Fibroblast of mammary gland (primary cell): ENCODE data around the gene DISC1.
A peak's percentile ranks its signal among the peaks of the same experiment; 100 is the strongest.

Experiments
- DNase-seq: peaks from one replicate; pipeline ENCODE4 v3.0.0-alpha.2; 2010; ENCODE audit warnings: low read depth
- H3K4me3 ChIP-seq: 2 replicates; pipeline ENCODE4 v1.5.1; 2011; ENCODE audit warnings: low read depth, mild to moderate bottlenecking, low read length, moderate library complexity; ENCODE audit not compliant: control insufficient read depth
- CTCF ChIP-seq: conservative IDR thresholded peaks from 2 replicates; pipeline ENCODE4 v1.5.1; 2011; ENCODE audit warnings: low read depth, low read length, inconsistent platforms; ENCODE audit not compliant: control insufficient read depth, insufficient read depth

The DISC1 gene

GRCh38 chr1:231857609-231858135, 231.1 kb downstream of the DISC1 start:
- no peak for TF ChIP-seq CTCF
- DNase-seq, result no peak
- no peak overlapping the region for H3K4me3 ChIP-seq

DNA sequence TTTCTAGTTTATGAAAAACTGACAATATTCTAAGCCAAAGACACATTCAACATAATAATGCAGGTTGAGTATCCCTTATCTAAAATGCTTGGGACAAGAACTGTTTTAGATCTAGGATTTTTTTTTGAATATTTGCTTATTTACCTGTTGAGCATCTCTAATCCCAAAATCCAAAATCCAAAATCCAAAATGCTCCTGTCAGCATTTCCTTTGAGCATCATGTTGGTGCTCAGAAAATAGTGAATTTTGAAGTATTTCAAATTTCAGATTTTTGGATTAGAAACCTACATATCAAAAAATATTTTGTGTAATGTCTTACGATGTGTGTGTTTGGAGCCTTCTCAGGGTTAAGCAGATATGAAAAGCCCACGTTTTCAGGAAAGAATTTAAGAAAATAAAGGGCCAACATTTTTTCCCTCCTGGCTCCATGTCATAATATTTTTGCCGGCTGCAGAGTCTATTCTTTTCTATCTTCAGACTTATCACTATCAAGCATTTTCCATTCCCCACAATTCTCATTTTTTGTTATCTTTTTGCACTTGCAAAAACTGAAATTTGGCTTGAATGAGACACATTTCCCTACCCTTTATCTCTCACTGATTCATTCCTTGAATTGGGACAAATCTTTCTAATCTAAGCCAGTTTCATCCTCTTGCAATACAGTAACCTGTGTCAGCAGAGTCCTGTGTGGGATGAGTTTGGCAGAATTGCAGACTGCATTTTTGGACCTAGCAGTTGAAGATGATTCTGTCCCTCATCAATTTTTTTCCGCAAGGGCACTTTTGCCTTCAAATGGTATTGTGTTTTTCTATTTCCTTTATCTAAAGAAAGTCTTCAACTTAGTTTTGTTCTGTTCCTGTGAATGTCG, 233.9 kb downstream of the DISC1 start:
- no peak for TF ChIP-seq CTCF
- H3K4me3 ChIP-seq, result no peak overlapping the region
- DNase-seq, result no peak

DNA sequence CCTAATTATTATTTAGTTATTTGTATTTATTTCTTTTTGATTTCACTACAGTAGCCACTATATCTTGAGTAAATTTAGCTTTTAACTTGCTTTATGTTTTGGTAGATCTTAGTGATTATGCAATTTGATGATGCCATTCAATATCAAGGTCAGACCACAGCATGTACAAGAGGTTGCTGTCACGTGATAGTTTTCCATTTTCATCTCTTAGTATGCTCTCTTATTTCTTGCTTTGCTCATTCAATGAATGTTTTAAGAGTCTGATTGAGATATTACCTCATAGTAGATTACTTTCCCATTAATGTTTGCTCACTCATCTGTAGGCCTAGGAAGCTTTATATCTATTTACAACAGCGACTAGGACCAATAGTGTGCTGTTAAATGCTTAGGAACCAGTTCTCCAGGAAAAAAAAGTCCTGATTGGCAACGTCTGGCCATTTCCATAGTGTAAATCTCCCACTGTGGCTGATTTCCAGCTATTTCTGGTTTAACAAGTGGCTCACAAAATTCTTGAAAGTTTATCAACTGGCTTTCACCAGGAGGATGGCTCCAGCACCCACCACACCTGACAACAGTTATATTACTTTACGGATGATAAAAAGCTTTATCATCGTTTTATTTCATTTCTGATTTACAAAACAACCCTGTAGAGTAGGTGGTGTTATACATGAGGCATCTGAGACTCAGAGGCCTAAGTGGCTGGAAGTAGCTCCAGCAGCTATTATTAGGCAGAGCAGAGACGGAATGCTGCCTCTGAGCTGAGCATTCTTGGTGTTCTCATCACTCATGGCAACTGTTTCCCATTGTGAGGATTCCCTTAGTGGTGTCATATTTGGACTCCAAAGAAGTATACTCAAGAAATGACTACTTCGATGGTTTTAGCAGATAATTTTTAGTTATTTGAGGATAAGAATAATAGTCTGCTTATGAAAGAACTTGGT, 235.2 kb downstream of the DISC1 start:
- no peak overlapping the region for H3K4me3 ChIP-seq
- TF ChIP-seq CTCF, result no peak
- peak; percentile 76 for DNase-seq

DNA sequence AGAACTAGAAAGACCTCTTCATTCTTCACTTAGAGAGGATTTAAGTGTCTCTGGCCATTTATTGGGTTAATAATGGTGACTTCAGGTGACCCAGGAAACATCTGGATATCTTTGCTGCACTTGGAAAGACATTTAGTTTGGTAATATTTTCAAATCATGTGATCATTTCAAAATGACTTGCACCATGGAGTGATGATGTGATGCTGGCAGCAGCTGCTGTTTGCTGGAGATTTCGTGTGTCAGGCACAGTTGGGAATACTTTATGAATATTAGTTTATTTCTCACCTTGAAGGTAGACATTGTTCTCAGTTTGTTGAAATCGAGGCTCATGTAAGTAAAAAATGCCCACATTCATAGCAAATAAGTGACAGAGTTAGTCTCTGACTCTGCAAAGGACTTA, 236.0 kb downstream of the DISC1 start:
- TF ChIP-seq CTCF, result no peak

DNA sequence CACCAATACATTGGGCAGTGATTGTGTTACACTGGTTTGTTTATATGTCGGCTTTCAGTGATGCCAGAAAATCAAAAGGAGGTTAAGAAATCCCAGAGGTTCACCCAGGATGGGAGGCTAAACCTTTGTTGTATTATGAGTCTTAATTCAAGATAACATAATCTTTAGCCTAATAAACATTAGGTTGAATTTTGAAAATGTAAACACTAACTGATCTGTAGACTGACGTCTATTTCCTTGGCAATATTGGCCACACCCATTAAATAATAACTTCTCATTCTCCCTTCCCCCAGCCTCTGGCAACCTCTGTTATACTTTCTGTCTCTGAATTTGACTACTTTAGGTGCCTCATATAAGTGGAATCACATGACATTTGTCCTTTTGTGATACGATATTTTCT, 238.7 kb downstream of the DISC1 start:
- DNase-seq, result no peak
- no peak for TF ChIP-seq CTCF
- no peak overlapping the region for H3K4me3 ChIP-seq

More for the DNA sequence above, 236.0 kb downstream of the DISC1 start:
- no peak overlapping the region for H3K4me3 ChIP-seq
- DNase-seq, result no peak
